ENCODE data around the gene NR1D2.
"Not testable (repeated sequence)": the region's sequence is repeated elsewhere in the genome, so short reads cannot be mapped to it uniquely, and the experiment has no call there.

NR1D2 gene

GRCh38 chr3:23995219-23995618 is 50.1 kb downstream of the NR1D2 start:
- Histone ChIP-seq H3K36me3 (ENCODE audit: control insufficient read depth in 2 of 2, insufficient read depth in 2 of 2, low read length in 2 of 2) (no peaks in the 10 kb centered on the region), H3K4me1 (ENCODE audit: control insufficient read depth in 2 of 2, insufficient read depth in 2 of 2, low read length in 2 of 2) (no peaks in the 10 kb centered on the region), H3K9me3 (ENCODE audit: control insufficient read depth in 2 of 2, low read length in 2 of 2) (no peaks in the 10 kb centered on the region), H3K27ac (ENCODE audit: low read depth in 2 of 2, low read length in 2 of 2) (no peak overlapping the region), H3K4me3 (ENCODE audit: low read length in 2 of 2) (no peak overlapping the region), H3K27me3 (ENCODE audit: control insufficient read depth in 2 of 2, insufficient read depth in 2 of 2, low read length in 2 of 2) (no peaks in the 10 kb centered on the region), H3K9ac (ENCODE audit: low read depth in 1 of 2, low read length in 2 of 2) (no peak overlapping the region)

- H3K27me3 ChIP-seq (ENCODE audit: control insufficient read depth in 2 of 2, insufficient read depth in 2 of 2, low read length in 2 of 2): no peaks in the 10 kb centered on the region
- H3K4me1 ChIP-seq (ENCODE audit: control insufficient read depth in 2 of 2, insufficient read depth in 2 of 2, low read length in 2 of 2): no peaks in the 10 kb centered on the region
- H3K36me3 ChIP-seq (ENCODE audit: control insufficient read depth in 2 of 2, insufficient read depth in 2 of 2, low read length in 2 of 2): no peaks in the 10 kb centered on the region
- no peak overlapping the region for H3K4me3 ChIP-seq (ENCODE audit: low read length in 2 of 2)
- H3K27ac ChIP-seq (ENCODE audit: low read depth in 2 of 2, low read length in 2 of 2): no peak overlapping the region
- no peak overlapping the region for H3K9ac ChIP-seq (ENCODE audit: low read depth in 1 of 2, low read length in 2 of 2)
- H3K9me3 ChIP-seq (ENCODE audit: control insufficient read depth in 2 of 2, low read length in 2 of 2): no peaks in the 10 kb centered on the region
Observed at GRCh38 chr3:23996095-23996524, 51.0 kb downstream of the NR1D2 start.

- Histone ChIP-seq H3K27me3 (ENCODE audit: control insufficient read depth in 2 of 2, insufficient read depth in 2 of 2, low read length in 2 of 2) (no peaks in the 10 kb centered on the region), H3K9ac (ENCODE audit: low read depth in 1 of 2, low read length in 2 of 2) (no peak overlapping the region), H3K27ac (ENCODE audit: low read depth in 2 of 2, low read length in 2 of 2) (no peak overlapping the region), H3K36me3 (ENCODE audit: control insufficient read depth in 2 of 2, insufficient read depth in 2 of 2, low read length in 2 of 2) (no peaks in the 10 kb centered on the region), H3K4me3 (ENCODE audit: low read length in 2 of 2) (no peak overlapping the region), H3K9me3 (ENCODE audit: control insufficient read depth in 2 of 2, low read length in 2 of 2) (no peaks in the 10 kb centered on the region), H3K4me1 (ENCODE audit: control insufficient read depth in 2 of 2, insufficient read depth in 2 of 2, low read length in 2 of 2) (no peaks in the 10 kb centered on the region)
Observed at GRCh38 chr3:23999012-23999641, 54.0 kb downstream of the NR1D2 start.

GRCh38 chr3:24002129-24002528 is 57.0 kb downstream of the NR1D2 start:
- Histone ChIP-seq H3K27me3 (ENCODE audit: control insufficient read depth in 2 of 2, insufficient read depth in 2 of 2, low read length in 2 of 2) (no peaks in the 10 kb centered on the region), H3K36me3 (ENCODE audit: control insufficient read depth in 2 of 2, insufficient read depth in 2 of 2, low read length in 2 of 2) (no peaks in the 10 kb centered on the region), H3K9me3 (ENCODE audit: control insufficient read depth in 2 of 2, low read length in 2 of 2) (no peaks in the 10 kb centered on the region), H3K9ac (ENCODE audit: low read depth in 1 of 2, low read length in 2 of 2) (no peak overlapping the region), H3K27ac (ENCODE audit: low read depth in 2 of 2, low read length in 2 of 2) (no peak overlapping the region), H3K4me3 (ENCODE audit: low read length in 2 of 2) (no peak overlapping the region), H3K4me1 (ENCODE audit: control insufficient read depth in 2 of 2, insufficient read depth in 2 of 2, low read length in 2 of 2) (no peaks in the 10 kb centered on the region)

- H3K4me3 ChIP-seq (ENCODE audit: low read length in 2 of 2): no peak overlapping the region
- H3K27ac ChIP-seq (ENCODE audit: low read depth in 2 of 2, low read length in 2 of 2): no peak overlapping the region
- H3K9me3 ChIP-seq (ENCODE audit: control insufficient read depth in 2 of 2, low read length in 2 of 2): no peaks in the 10 kb centered on the region
- H3K36me3 ChIP-seq (ENCODE audit: control insufficient read depth in 2 of 2, insufficient read depth in 2 of 2, low read length in 2 of 2): no peaks in the 10 kb centered on the region
- no peaks in the 10 kb centered on the region for H3K4me1 ChIP-seq (ENCODE audit: control insufficient read depth in 2 of 2, insufficient read depth in 2 of 2, low read length in 2 of 2)
- H3K9ac ChIP-seq (ENCODE audit: low read depth in 1 of 2, low read length in 2 of 2): no peak overlapping the region
- H3K27me3 ChIP-seq (ENCODE audit: control insufficient read depth in 2 of 2, insufficient read depth in 2 of 2, low read length in 2 of 2): no peaks in the 10 kb centered on the region
Observed at GRCh38 chr3:24003466-24003865, 58.4 kb downstream of the NR1D2 start.

- H3K9ac ChIP-seq (ENCODE audit: low read depth in 1 of 2, low read length in 2 of 2): no peak overlapping the region
- no peak overlapping the region for H3K27ac ChIP-seq (ENCODE audit: low read depth in 2 of 2, low read length in 2 of 2)
- H3K4me3 ChIP-seq (ENCODE audit: low read length in 2 of 2): no peak overlapping the region
- H3K4me1 ChIP-seq (ENCODE audit: control insufficient read depth in 2 of 2, insufficient read depth in 2 of 2, low read length in 2 of 2): no peaks in the 10 kb centered on the region
- no peaks in the 10 kb centered on the region for H3K27me3 ChIP-seq (ENCODE audit: control insufficient read depth in 2 of 2, insufficient read depth in 2 of 2, low read length in 2 of 2)
- H3K36me3 ChIP-seq (ENCODE audit: control insufficient read depth in 2 of 2, insufficient read depth in 2 of 2, low read length in 2 of 2): no peaks in the 10 kb centered on the region
- no peaks in the 10 kb centered on the region for H3K9me3 ChIP-seq (ENCODE audit: control insufficient read depth in 2 of 2, low read length in 2 of 2)
Observed at GRCh38 chr3:24004171-24004938, 59.3 kb downstream of the NR1D2 start.

- Histone ChIP-seq H3K9ac (ENCODE audit: low read depth in 1 of 2, low read length in 2 of 2) (no peak overlapping the region), H3K27ac (ENCODE audit: low read depth in 2 of 2, low read length in 2 of 2) (no peak overlapping the region), H3K27me3 (ENCODE audit: control insufficient read depth in 2 of 2, insufficient read depth in 2 of 2, low read length in 2 of 2) (no peaks in the 10 kb centered on the region), H3K36me3 (ENCODE audit: control insufficient read depth in 2 of 2, insufficient read depth in 2 of 2, low read length in 2 of 2) (no peaks in the 10 kb centered on the region), H3K4me3 (ENCODE audit: low read length in 2 of 2) (no peak overlapping the region), H3K4me1 (ENCODE audit: control insufficient read depth in 2 of 2, insufficient read depth in 2 of 2, low read length in 2 of 2) (no peaks in the 10 kb centered on the region), H3K9me3 (ENCODE audit: control insufficient read depth in 2 of 2, low read length in 2 of 2) (no peaks in the 10 kb centered on the region)
Observed at GRCh38 chr3:24005669-24006068, 60.6 kb downstream of the NR1D2 start.

- not testable (repeated sequence) for H3K9ac ChIP-seq (ENCODE audit: low read depth in 1 of 2, low read length in 2 of 2); H3K36me3 ChIP-seq (ENCODE audit: control insufficient read depth in 2 of 2, insufficient read depth in 2 of 2, low read length in 2 of 2); H3K9me3 ChIP-seq (ENCODE audit: control insufficient read depth in 2 of 2, low read length in 2 of 2); H3K27ac ChIP-seq (ENCODE audit: low read depth in 2 of 2, low read length in 2 of 2); H3K27me3 ChIP-seq (ENCODE audit: control insufficient read depth in 2 of 2, insufficient read depth in 2 of 2, low read length in 2 of 2); H3K4me1 ChIP-seq (ENCODE audit: control insufficient read depth in 2 of 2, insufficient read depth in 2 of 2, low read length in 2 of 2); H3K4me3 ChIP-seq (ENCODE audit: low read length in 2 of 2)
Observed at GRCh38 chr3:24010834-24011233, 65.7 kb downstream of the NR1D2 start.

GRCh38 chr3:24012589-24013269 is 67.6 kb downstream of the NR1D2 start:
- no peak overlapping the region for H3K4me3 ChIP-seq (ENCODE audit: low read length in 2 of 2)
- H3K27ac ChIP-seq (ENCODE audit: low read depth in 2 of 2, low read length in 2 of 2): no peak overlapping the region
- no peaks in the 10 kb centered on the region for H3K36me3 ChIP-seq (ENCODE audit: control insufficient read depth in 2 of 2, insufficient read depth in 2 of 2, low read length in 2 of 2)
- H3K9me3 ChIP-seq (ENCODE audit: control insufficient read depth in 2 of 2, low read length in 2 of 2): no peaks in the 10 kb centered on the region
- no peak overlapping the region for H3K9ac ChIP-seq (ENCODE audit: low read depth in 1 of 2, low read length in 2 of 2)
- no peaks in the 10 kb centered on the region for H3K4me1 ChIP-seq (ENCODE audit: control insufficient read depth in 2 of 2, insufficient read depth in 2 of 2, low read length in 2 of 2)
- H3K27me3 ChIP-seq (ENCODE audit: control insufficient read depth in 2 of 2, insufficient read depth in 2 of 2, low read length in 2 of 2): no peaks in the 10 kb centered on the region

GRCh38 chr3:24017305-24017704 is 72.2 kb downstream of the NR1D2 start:
- H3K9me3 ChIP-seq (ENCODE audit: control insufficient read depth in 2 of 2, low read length in 2 of 2): no peaks in the 10 kb centered on the region
- H3K36me3 ChIP-seq (ENCODE audit: control insufficient read depth in 2 of 2, insufficient read depth in 2 of 2, low read length in 2 of 2): no peaks in the 10 kb centered on the region
- no peak overlapping the region for H3K9ac ChIP-seq (ENCODE audit: low read depth in 1 of 2, low read length in 2 of 2)
- H3K27ac ChIP-seq (ENCODE audit: low read depth in 2 of 2, low read length in 2 of 2): no peak overlapping the region
- no peaks in the 10 kb centered on the region for H3K27me3 ChIP-seq (ENCODE audit: control insufficient read depth in 2 of 2, insufficient read depth in 2 of 2, low read length in 2 of 2)
- H3K4me3 ChIP-seq (ENCODE audit: low read length in 2 of 2): no peak overlapping the region
- H3K4me1 ChIP-seq (ENCODE audit: control insufficient read depth in 2 of 2, insufficient read depth in 2 of 2, low read length in 2 of 2): no peaks in the 10 kb centered on the region
